Left hindlimb (tissue), 1 donor: ENCODE data around the gene TFPT.
A peak's percentile ranks its signal among the peaks of the same experiment; 100 is the strongest.

Experiments
- DNase-seq: peaks from one replicate; pipeline ENCODE4 v3.0.0-alpha.2; 2018

Gene TFPT

GRCh38 chr19:54148158-54148557 is 32.7 kb upstream of the TFPT start:
- DNase-seq = no peak

- no peak for DNase-seq
Measured at GRCh38 chr19:54147676-54148075, 32.2 kb upstream of the TFPT start.

GRCh38 chr19:54145541-54146158 is 30.2 kb upstream of the TFPT start:
- no peak for DNase-seq

GRCh38 chr19:54142166-54142780 is 26.8 kb upstream of the TFPT start:
- DNase-seq = no peak

GRCh38 chr19:54141356-54141755 is 25.9 kb upstream of the TFPT start:
- no peak for DNase-seq

GRCh38 chr19:54138489-54139256 is 23.2 kb upstream of the TFPT start:
- no peak for DNase-seq

GRCh38 chr19:54137699-54138488 is 22.4 kb upstream of the TFPT start, which contains the start of gene CNOT3:
CNOT3 (plus strand) TSS chr19:54137762; CDS start chr19:54142979, 5,217 bp downstream.
- no peak for DNase-seq

- DNase-seq = peak; percentile 100
Measured at GRCh38 chr19:54136864-54137698, 21.6 kb upstream of the TFPT start.

GRCh38 chr19:54136086-54136863 is 20.8 kb upstream of the TFPT start:
- no peak for DNase-seq

GRCh38 chr19:54133957-54134590 is 18.6 kb upstream of the TFPT start:
- DNase-seq = no peak

- DNase-seq = peak; percentile 74
Measured at GRCh38 chr19:54133312-54133956, 18.0 kb upstream of the TFPT start.

- DNase-seq = no peak
Measured at GRCh38 chr19:54129617-54129996, 14.2 kb upstream of the TFPT start.

- DNase-seq = no peak
Measured at GRCh38 chr19:54128796-54129616, 13.5 kb upstream of the TFPT start.

- no peak for DNase-seq
Measured at GRCh38 chr19:54128441-54128725, 12.9 kb upstream of the TFPT start.

GRCh38 chr19:54127688-54128440 is 12.4 kb upstream of the TFPT start:
- no peak for DNase-seq

GRCh38 chr19:54125713-54126112 is 10.3 kb upstream of the TFPT start:
- no peak for DNase-seq

- no peak for DNase-seq
Measured at GRCh38 chr19:54124393-54124792, 8.9 kb upstream of the TFPT start.

- no peak for DNase-seq
Measured at GRCh38 chr19:54123682-54124081, 8.2 kb upstream of the TFPT start.

- no peak for DNase-seq
Measured at GRCh38 chr19:54121259-54121658, 5.8 kb upstream of the TFPT start.
